PC-9 (cell line): ENCODE results near the gene ERGIC1. TPM values are rescaled to one million over a fixed set of nuclear protein-coding genes. Genes with fewer than 3 reads are reported as not detected.

ENCODE experiments used
- BruUV-seq: library from RNA; stranded (reverse); fragments of 400-500 nt; replicated peaks from 2 replicates; lab custom pipeline; 2021; lab: Mats Ljungman, UMichigan
- CTCF ChIA-PET: fragments of 300-600 bp; sonication (Branson Sonifier 250); formaldehyde crosslinking; loops from one replicate; lab custom pipeline; 2022; ENCODE audit warnings: antibody characterized with exemption; lab: Charles Lee
- POLR2A ChIA-PET: fragments of 300-600 bp; sonication (Branson Sonifier 250); formaldehyde crosslinking; loops from one replicate; lab custom pipeline; 2022; ENCODE audit warnings: antibody characterized with exemption; ENCODE audit not compliant: unreplicated experiment; lab: Charles Lee
- DNase-seq, 2 experiments: peaks; one replicate each; pipeline versions ENCODE4 v3.0.0 to v3.0.0-alpha.2; 2015 to 2022; ENCODE audit warnings: mixed read lengths in 1 of 2
- H2AFZ ChIP-seq: fragments of 200-600 bp; sonication (generic); 2 replicates; pipeline ENCODE4 v1.8.1; 2017; ENCODE audit warnings: antibody characterized with exemption
- H3F3A ChIP-seq: fragments of 200-600 bp; sonication (generic); 2 replicates; pipeline ENCODE4 v1.8.1; 2017; ENCODE audit warnings: antibody characterized with exemption, mild to moderate bottlenecking, low read depth; ENCODE audit not compliant: insufficient read depth
- H3K27ac ChIP-seq: fragments of 200-600 bp; sonication (generic); 2 replicates; pipeline ENCODE4 v1.6.1; 2016; ENCODE audit warnings: mixed run types
- H3K27me3 ChIP-seq: fragments of 200-600 bp; sonication (generic); 2 replicates; pipeline ENCODE4 v1.6.1; 2016; ENCODE audit warnings: low read depth, mixed run types; ENCODE audit not compliant: insufficient read depth
- H3K36me3 ChIP-seq: fragments of 200-600 bp; sonication (generic); 2 replicates; pipeline ENCODE4 v1.6.1; 2016; ENCODE audit warnings: low read depth, mixed run types
- H3K4me1 ChIP-seq: fragments of 200-600 bp; sonication (generic); replicated peaks from 2 replicates; pipeline ENCODE4 v1.6.1; 2016; ENCODE audit warnings: mixed run types; ENCODE audit not compliant: insufficient read depth
- H3K4me2 ChIP-seq: fragments of 200-600 bp; sonication (generic); 2 replicates; pipeline ENCODE4 v1.6.1; 2017; ENCODE audit warnings: mixed run types
- H3K4me3 ChIP-seq: fragments of 200-600 bp; sonication (generic); 2 replicates; pipeline ENCODE4 v1.6.1; 2016; ENCODE audit warnings: mixed run types
- H3K79me2 ChIP-seq: fragments of 200-600 bp; sonication (generic); 2 replicates; pipeline ENCODE4 v1.6.1; 2017; ENCODE audit warnings: low read depth, mixed run types
- H3K9me2 ChIP-seq: fragments of 200-600 bp; sonication (generic); 2 replicates; pipeline ENCODE4 v1.8.1; 2017; ENCODE audit warnings: mild to moderate bottlenecking; ENCODE audit not compliant: insufficient read depth
- H3K9me3 ChIP-seq: fragments of 200-600 bp; sonication (generic); 2 replicates; pipeline ENCODE4 v1.8.1; 2016; ENCODE audit warnings: low read depth; ENCODE audit not compliant: insufficient read depth
- H4K20me1 ChIP-seq: fragments of 200-600 bp; sonication (generic); 2 replicates; pipeline ENCODE4 v1.8.1; 2017; ENCODE audit not compliant: insufficient read depth
- EZH2 ChIP-seq: fragments of 200-600 bp; sonication (generic); IDR thresholded peaks from 2 replicates; pipeline ENCODE4 v1.8.0; 2017; ENCODE audit warnings: antibody characterized with exemption, low read depth
- intact Hi-C: fragments of 100-400 bp; cut with micrococcal nuclease; formaldehyde crosslinking; loops from one replicate; pipeline ENCODE4 v1.10.0; 2022; ENCODE audit not compliant: unreplicated experiment
- total RNA-seq: library from RNA; stranded (reverse); gene quantifications from 2 replicates; pipeline ENCODE4 v1.2.3, GENCODE V29; 2021
- TF ChIP-seq, protein P1 (sequence below): fragments of 200-600 bp; sonication (generic); conservative IDR thresholded peaks from 2 replicates; pipeline ENCODE4 v1.6.1; 2017; ENCODE audit warnings: mixed run types, antibody characterized with exemption, mild to moderate bottlenecking, moderate library complexity

Gene ERGIC1
- total RNA-seq, 1 experiment from 2014 or later = 159 TPM

DNA sequence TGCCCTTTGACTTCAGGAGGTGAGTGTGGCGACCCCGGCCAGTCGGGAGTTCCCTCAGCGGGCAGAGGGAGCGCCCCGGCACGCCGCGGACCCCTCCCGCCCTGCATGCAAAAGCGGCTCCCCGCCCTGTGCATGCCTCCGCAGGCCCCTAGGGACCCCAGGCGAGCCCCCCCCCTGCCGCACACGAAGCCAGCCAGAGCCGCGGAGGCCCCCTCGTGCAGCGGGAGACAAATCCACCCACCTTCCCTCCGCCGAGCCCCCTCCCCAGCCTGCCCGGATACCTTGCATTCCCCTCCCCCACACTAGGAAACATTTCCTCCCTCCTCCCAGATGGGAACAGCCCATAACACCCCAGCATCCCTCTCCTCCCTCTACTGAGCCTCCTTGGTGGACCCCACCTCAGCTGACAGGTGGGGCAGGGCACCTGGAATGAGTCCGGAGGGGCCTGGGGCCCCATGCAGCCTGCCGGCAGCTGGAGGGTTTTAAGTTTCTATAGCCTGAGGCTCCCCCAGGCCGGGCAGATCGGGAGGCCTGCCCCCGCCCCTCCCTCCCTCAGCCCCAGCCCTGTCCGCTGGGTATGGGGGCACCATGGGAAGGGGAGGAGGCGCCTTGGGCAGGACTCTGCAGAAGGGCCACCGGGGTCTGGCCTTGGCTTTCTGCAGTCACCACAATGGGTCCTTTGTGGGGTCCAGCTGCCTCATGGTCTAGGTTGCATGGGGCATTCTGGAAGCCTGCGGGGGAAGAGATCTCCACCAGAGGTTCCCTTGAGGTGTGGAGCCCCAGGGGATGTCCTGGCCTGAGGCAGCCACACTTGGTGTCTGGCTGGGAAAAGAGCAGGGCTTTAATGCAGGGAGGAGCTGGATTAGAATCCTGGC is 601 bp downstream of the ERGIC1 start:
- no peaks in the 10 kb centered on the region for H3K9me3 ChIP-seq
- H3K36me3 ChIP-seq = no peaks in the 10 kb centered on the region
- peaks cover 16% of the 10 kb centered on the region for H3K4me1 ChIP-seq
- H3K27ac ChIP-seq = peak overlapping the region; percentile 30
- H3K9me2 ChIP-seq = no peaks in the 10 kb centered on the region
- H3K79me2 ChIP-seq = peaks cover 39% of the 10 kb centered on the region
- TF ChIP-seq, protein P1, sequence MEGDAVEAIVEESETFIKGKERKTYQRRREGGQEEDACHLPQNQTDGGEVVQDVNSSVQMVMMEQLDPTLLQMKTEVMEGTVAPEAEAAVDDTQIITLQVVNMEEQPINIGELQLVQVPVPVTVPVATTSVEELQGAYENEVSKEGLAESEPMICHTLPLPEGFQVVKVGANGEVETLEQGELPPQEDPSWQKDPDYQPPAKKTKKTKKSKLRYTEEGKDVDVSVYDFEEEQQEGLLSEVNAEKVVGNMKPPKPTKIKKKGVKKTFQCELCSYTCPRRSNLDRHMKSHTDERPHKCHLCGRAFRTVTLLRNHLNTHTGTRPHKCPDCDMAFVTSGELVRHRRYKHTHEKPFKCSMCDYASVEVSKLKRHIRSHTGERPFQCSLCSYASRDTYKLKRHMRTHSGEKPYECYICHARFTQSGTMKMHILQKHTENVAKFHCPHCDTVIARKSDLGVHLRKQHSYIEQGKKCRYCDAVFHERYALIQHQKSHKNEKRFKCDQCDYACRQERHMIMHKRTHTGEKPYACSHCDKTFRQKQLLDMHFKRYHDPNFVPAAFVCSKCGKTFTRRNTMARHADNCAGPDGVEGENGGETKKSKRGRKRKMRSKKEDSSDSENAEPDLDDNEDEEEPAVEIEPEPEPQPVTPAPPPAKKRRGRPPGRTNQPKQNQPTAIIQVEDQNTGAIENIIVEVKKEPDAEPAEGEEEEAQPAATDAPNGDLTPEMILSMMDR = no peak
- TF ChIP-seq EZH2 = no peak
- no peaks in the 10 kb centered on the region for H4K20me1 ChIP-seq
- H3K4me3 ChIP-seq = peak overlapping the region; percentile 85
- POLR2A ChIA-PET = interaction anchor here (0.5 kb wide), 1 partner anchor 70 kb away, joined by 4 read pairs; no protein-coding TSS in a partner anchor
- intact Hi-C loops = loop anchor here (1.0 to 2.0 kb wide), 3 partner anchors 24 to 68 kb away; partner anchors contain the start of gene DUSP1
- CTCF ChIA-PET = interaction anchor here (1.2 kb wide), 1 partner anchor 65 kb away, joined by 3 read pairs; no protein-coding TSS in a partner anchor
- peak overlapping the region; percentile 86 for H3K4me2 ChIP-seq
- no TSS peak for BruUV-seq
- no peaks in the 10 kb centered on the region for H3K27me3 ChIP-seq
- peak overlapping the region; percentile 64; the same call in 1 of the 2 replicates for H2AFZ ChIP-seq
- peaks cover 19% of the 10 kb centered on the region for H3F3A ChIP-seq
- peak in 1 of 2 experiments; percentile 26 for DNase-seq

DNA sequence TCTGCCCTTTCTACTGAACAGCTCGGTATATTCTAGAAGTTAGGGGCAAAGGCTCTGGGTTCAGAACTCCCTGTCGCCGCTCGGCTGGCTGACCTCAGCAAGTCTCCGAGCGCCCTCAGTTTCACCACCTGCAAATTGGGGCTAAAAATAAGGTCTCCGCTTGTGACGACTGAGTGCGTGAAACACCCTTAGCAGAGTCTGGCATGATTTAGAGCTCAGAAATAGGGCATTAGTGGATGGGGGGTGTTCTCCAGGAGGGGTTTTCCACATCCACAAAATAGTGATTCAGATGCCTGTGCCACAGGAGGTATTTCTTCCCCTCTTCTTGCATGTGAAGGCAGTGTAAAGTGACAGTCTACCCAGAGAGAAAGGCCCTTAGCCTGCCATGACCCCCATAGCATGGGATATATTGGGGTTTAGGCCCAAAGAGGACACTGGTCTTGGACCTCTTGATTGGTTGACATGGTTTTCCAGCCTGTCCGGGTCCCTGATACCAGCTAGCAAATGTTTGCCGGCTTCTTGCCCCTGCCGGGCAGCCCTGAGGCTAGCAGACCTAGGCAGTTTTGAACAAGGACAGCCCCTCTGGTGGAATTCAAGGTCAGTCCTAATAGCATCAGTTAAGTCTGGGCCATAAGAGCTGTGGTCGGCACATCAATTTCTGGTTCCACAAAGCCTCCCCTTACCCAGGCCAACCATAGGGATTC is 1.4 kb downstream of the ERGIC1 start:
- H3K27ac ChIP-seq = no peak overlapping the region
- no peaks in the 10 kb centered on the region for H4K20me1 ChIP-seq
- H3K9me2 ChIP-seq = no peaks in the 10 kb centered on the region
- ChIA-PET CTCF (interaction anchor here (1.2 kb wide), 1 partner anchor 65 kb away, joined by 3 read pairs; no protein-coding TSS in a partner anchor), POLR2A (interaction anchor here (0.5 kb wide), 1 partner anchor 71 kb away, joined by 4 read pairs; no protein-coding TSS in a partner anchor)
- H3K4me1 ChIP-seq = peaks cover 16% of the 10 kb centered on the region
- no peaks in the 10 kb centered on the region for H3K27me3 ChIP-seq
- TF ChIP-seq, protein P1 = no peak
- no peak for TF ChIP-seq EZH2
- intact Hi-C loops = loop anchor here (1.0 to 2.0 kb wide), 2 partner anchors 23 to 67 kb away; no protein-coding TSS in a partner anchor
- peak overlapping the region; percentile 86 for H3K4me2 ChIP-seq
- TSS peak; percentile 49 for BruUV-seq
- no peaks in the 10 kb centered on the region for H3K36me3 ChIP-seq
- H3F3A ChIP-seq = peaks cover 19% of the 10 kb centered on the region
- H3K9me3 ChIP-seq = no peaks in the 10 kb centered on the region
- H3K79me2 ChIP-seq = peaks cover 39% of the 10 kb centered on the region
- H3K4me3 ChIP-seq = peak overlapping the region; percentile 85
- H2AFZ ChIP-seq = no peak overlapping the region
- DNase-seq = no peak

DNA sequence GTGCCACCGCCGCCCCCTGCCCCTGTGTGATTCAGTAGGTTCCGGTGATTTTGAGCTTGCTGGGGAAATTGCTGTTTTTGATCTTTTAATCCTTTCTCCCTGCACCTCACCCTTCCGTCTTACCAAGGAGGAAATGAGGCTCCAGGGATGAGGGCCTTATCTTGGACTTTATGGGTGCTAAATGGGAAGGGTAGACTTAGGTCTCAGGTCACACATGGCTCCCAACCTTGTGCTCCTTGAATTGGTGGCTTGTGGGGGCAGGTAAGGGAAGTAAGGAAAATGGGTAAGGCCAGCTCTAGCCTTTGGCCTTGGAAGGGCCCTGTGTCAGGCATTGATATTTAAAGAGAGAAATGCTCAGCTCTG is 1.9 kb downstream of the ERGIC1 start:
- Histone ChIP-seq H3K36me3 (no peaks in the 10 kb centered on the region), H3F3A (peaks cover 19% of the 10 kb centered on the region), H3K4me1 (peaks cover 16% of the 10 kb centered on the region), H3K27me3 (no peaks in the 10 kb centered on the region), H2AFZ (no peak overlapping the region), H4K20me1 (no peaks in the 10 kb centered on the region), H3K9me3 (no peaks in the 10 kb centered on the region), H3K4me3 (no peak overlapping the region), H3K27ac (no peak overlapping the region), H3K4me2 (peak overlapping the region; percentile 86), H3K79me2 (peaks cover 39% of the 10 kb centered on the region), H3K9me2 (no peaks in the 10 kb centered on the region)
- POLR2A ChIA-PET = no interaction called here
- no peak for TF ChIP-seq EZH2
- TF ChIP-seq, protein P1 = no peak
- CTCF ChIA-PET = interaction anchor here (1.2 kb wide), 1 partner anchor 66 kb away, joined by 3 read pairs; no protein-coding TSS in a partner anchor
- no TSS peak for BruUV-seq
- intact Hi-C loops = loop anchor here (1.0 to 2.0 kb wide), 2 partner anchors 23 to 66 kb away; no protein-coding TSS in a partner anchor
- no peak for DNase-seq
